GM19324 (cell line): Measurements from ENCODE around the gene CADM2.
"Not testable (repeated sequence)": the region's sequence is repeated elsewhere in the genome, so short reads cannot be mapped to it uniquely, and the experiment has no call there.

Source experiments
- ATAC-seq: cut with Tn5 transposase; IDR thresholded peaks from one replicate; pipeline ENCODE4 v1.9.1; 2021; ENCODE audit warnings: mild to moderate bottlenecking, moderate library complexity; ENCODE audit not compliant: unreplicated experiment, low FRiP score

The CADM2 gene

DNA sequence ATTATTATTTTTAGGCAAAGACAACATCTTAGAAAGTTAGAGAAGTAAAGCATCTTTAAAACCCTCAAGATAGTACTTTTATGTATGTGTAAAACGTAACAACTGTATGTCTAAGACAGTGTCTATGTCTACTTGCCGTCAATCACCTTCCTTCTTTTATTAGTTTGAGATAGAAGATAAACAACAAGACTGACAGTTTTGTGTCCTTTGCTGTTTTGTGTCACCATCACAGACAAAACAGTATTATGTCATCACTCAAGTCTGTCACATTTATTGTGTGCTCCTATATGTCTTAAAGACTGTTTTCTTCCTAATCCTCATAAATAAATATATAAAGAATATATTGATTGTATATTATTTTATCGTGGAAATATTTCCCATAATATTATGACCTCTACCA is 908.3 kb downstream of the CADM2 start:
- no peak for ATAC-seq

DNA sequence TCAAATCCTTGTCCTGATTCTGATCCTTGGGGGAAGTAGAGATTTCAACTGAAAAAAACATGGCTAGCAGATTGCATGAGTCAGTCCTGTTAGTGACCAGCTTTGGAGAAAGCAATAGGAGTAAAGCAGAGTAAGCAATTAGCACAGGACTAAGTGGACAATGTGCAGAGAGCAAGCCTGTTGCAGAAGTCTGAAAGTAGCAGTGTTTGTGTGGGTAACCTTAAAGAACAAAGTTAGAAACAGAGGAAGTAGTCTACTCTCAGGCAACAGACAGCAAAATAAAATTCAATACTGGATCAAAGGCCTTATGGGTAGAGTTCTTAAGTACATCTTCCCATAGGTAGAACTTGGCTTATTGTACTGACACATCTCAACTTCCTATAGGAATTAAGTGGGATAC is 916.8 kb downstream of the CADM2 start:
- ATAC-seq = no peak

DNA sequence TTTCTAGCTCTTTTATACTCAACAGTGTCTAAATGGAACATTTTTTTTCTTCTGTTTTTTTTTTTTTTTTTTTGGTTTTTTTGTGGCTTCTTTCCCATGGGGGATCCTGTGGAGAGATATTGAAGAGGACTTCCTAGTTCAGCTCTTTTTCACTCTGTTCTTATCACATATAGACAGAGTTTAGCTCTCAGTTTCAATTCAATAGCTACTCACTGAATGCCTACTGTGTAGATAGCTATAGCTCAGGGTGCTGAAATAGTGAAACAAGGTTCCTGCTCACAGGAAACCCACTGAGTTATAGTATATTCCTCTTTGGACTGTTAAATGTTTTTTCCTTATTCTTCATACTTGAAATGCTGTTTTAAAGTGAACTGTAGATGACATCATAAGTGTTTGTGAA is 918.8 kb downstream of the CADM2 start:
- no peak for ATAC-seq

DNA sequence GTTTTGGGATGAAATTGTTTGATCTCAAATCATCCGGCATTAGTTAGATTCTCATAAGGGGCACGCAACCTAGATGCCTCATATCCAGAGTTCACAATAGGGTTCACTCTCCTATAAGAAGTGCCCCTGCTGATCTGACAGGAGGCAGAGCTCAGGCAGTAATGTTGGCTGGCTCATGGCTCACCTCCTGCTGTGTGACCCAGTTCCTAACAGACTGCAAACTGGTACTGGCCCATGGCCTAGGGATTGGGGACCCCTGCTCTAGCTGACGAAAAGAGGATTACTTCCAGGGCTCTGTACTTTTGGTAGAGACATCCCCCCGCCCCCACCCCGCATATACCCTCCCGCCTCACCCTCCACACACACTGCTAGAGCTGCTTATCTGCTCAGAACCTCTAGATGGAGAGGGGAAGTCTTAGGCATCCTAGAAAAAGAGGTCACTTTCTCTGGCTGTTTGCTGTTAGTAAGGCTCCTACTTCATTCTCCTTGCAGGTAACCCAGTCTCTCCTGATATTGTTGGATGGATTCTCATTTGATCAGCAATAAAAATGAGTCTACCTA is 923.1 kb downstream of the CADM2 start:
- ATAC-seq = no peak

DNA sequence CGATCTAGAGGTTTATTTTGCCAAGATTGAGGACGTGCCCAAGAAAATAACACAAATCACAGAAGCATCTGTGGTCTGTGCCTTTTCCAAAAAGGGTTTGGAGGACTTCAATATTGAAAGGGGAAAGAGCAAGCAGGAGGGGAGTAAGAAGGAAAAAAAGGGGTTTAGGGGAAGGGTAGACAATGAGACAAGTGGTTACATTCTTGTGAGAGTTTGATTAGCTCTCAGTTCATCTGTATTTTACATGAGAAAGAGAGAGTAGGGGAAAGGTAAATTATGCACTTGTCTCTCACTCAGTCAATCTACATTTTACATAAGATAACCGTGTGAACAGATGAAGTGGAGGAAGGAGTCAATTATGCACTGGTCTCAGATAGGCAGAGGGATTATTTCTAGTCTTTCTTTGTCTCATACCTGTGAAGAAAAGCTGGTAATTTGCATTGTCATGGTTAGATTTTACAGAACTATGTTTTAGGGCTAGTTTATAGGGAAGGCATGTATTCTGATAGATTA is 931.3 kb downstream of the CADM2 start:
- no peak for ATAC-seq

DNA sequence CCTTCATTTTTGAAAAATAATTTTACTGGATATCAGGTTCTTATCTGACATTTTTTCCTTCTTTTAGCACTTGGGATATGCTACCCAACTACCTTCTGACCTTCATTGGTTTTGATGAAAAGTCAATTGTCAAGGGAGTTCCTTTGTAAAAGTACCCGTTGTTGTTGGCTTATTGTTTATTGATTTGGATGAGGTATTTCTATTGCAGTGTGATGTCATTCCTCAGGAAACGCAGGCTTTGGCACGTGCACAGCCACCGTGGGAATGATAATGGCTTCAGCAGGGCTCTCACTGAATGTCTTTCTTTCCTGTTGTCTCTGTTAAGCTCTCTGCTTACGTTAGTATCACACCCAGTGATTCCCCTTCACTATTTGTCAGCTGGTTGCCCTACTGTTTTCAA is 944.6 kb downstream of the CADM2 start:
- ATAC-seq = no peak

DNA sequence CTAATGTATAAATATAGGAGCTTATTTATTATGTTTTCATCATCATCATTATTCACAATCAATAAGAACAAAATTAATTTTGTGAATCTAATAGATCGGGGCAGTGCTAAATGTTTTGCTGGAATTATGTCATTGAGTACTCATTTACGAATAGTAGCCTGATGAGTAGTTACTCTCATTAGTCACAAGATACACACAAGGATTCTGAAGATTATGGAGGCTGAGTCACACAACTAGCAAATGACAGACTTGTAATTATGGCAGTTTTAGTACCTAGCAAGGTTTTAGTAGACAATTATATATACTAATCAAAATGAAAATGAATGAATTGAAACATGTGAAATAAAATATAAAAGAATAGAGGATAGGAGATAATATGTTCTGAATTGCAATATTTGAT is 954.2 kb downstream of the CADM2 start:
- ATAC-seq = no peak

DNA sequence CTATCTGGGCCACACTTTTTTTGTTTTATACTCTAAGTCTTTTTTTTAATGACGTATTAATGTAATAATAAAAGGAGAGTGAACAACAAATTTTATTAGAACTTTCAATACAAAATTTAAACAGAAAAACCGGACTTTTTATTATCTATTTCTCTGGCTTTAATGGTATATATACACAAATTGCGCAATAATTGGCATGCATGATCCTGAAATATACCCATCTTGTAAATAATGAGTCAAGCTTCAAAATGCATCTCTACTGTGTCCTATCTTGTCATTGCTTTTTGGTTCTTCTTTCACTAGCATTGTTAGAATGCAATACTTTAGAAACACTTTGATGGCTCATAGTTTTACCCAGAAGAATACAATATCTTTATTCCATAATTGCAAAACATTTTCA is 963.6 kb downstream of the CADM2 start:
- ATAC-seq = no peak

DNA sequence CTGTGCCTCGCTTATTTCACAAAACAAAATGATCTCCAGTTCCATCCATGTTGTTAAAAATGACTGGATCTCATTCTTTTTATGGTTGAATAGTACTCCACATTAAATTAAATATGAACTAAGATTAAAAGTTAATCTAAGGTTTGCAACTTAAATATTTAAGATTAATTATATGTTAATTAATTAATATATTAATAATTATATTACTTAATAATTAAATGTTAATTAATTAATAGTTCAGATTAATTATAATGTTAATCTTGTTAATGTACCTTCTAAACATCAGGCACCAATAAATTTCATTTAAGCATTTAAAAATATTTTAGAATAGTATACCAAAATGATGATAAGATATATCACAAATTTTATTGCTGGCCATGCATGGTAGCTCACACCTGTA is 971.9 kb downstream of the CADM2 start:
- no peak for ATAC-seq

DNA sequence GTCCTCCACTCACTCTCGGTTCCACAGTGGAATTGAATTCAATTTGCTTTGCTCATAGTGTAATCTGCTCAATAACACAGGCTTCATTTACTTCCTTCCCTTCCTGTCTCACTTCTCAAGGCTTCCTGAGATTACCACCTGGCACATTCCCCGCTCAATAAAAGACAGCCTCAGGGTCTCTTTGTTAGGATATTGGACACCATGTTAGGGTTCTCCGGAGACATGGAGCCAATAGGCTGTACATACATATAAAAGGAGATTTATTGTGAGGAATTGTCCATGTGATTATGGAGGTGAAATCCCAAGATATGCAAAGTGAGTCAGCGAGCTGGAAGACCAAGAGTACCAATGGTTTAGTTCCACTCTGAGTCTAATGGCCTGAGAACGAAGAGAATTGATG is 974.5 kb downstream of the CADM2 start:
- ATAC-seq = no peak

DNA sequence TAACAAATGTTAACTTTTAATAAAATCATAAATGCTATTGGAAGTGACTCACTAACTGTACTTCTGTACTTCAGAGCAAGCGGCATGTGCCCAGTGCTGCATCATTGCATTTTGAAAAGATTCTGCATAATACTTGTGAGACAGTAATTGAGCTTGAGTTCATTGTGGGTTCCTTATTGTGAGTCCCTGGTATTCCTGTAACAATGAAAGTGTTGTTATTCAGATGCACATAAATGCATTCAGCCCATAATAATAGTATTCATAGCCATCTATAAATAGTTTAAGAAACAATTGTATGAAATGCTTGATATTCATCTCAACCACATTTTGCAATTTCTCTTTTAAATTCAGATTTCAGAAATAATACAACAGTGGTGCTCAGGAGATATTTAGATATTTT is 976.4 kb downstream of the CADM2 start:
- no peak for ATAC-seq

DNA sequence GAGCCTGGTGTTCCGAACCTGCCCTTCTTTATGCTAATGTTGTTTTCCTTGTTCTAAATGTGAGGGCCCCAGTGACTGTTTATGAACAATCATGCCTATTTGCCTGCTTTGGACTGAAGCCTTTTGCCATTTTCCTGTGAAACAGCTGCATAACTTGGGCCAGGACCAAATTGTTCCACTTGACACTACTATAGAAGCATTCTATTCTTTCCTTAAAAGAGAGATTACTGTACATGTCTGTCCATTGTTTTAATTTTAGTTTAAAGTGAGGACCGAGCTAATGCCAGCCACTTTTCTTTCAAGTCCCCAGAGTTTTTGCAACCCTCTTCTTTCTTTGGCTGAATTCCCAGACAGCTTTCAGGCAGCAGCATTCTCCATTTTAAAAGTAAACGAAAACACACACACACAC is 980.3 kb downstream of the CADM2 start:
- no peak for ATAC-seq

DNA sequence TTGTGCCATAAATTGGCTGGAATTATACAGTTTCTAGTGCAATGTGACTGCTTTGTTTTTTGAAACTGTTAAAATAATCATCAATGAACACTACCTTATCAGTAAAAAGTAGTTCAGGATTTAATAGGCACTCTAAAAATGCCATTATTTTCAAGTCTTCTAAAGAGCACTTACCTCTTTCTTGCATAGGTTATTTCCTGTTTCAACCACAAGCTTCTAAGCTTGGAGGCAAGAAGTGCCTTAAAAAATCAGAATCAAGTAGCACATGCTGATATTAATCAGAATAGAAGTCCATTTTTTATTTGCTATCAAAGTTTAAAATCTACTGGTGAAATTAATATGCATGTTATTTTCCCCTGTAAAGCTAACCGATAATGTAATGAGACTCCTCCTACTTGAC is 991.6 kb downstream of the CADM2 start:
- no peak for ATAC-seq

DNA sequence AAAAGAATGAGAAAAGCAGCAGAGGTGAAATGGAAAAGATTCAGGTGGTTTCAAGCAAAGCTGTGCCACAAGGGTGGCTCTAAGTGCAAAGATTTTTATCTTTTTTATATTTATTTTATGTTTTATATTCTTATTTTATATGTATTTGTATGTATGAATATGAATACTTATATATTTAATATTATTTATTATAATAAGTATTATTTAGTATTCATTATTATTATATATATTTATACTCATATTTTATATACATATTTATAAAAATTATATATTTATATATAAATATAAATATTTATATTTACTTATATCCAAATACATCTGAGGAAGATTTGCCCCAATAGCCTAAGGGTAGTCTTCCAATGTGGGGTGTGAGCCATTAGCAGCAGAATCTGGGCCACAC is 1002.0 kb downstream of the CADM2 start:
- ATAC-seq = no peak

DNA sequence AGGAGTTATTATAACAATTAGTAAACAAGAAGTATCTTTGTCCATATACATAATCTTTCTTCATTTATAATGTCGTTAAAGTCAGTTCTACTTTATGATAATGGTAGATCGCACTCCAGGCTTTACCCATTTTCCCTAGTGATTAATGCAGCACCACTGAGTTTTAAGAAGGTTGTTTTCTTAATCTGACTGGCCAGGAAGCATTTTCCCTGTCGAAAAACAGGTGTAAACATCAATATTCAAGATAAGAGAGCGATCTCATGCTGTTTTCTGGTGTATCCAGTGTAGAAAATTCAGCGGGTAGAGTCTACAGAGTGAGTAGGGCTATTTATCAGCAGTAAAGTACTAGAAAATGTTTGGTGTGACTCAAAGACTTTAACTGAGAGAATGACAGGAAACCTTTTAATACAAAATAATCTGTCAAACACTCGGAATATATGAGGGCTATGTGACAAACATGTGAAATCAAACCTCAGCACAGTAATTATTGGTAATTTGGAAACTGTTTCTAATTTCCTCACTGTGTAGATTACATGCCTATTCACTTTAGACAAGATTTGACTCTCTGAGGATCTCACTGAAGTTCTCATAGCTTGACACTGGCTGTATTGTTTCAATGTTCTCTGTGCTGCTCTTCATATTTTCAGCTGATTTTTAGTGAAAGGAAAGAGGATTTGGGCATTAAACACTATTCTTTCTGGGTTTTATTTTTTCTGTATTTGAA is 1019.0 kb downstream of the CADM2 start:
- no peak for ATAC-seq

DNA sequence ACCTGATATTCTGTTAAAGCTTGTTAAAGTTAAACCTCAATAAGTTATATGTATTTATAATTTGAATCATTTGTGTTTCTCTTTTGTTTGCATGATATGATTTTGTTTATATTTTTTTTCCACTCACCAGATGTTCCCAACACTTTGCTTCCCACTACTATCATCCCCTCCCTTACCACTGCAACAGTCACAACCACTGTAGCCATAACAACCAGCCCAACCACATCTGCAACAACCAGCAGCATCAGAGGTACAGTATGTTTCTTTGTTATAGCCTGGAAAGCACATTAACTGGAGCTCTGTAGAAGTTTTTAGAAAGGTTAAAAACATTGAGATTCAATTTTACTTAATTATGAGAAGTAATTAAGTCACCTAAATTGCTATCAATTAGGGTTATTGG is 1020.2 kb downstream of the CADM2 start:
- no peak for ATAC-seq

DNA sequence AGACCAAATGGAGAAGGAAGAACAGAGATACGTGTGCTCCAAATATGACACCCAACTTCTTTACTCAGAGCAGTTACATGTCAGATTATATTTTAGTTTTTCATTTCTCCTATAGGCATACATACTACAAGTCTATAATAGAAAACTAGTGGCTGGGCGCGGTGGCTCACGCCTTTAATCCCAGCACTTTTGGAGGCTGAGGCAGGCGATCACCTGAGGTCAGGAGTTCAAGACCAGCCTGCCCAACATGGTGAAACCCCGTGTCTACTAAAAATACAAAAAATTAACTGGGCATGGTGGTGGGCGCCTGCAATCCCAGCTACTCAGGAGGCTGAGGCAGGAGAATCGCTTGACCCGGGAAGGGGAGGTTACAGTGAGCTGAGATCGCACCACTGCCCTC is 1030.8 kb downstream of the CADM2 start:
- not testable (repeated sequence) for ATAC-seq

DNA sequence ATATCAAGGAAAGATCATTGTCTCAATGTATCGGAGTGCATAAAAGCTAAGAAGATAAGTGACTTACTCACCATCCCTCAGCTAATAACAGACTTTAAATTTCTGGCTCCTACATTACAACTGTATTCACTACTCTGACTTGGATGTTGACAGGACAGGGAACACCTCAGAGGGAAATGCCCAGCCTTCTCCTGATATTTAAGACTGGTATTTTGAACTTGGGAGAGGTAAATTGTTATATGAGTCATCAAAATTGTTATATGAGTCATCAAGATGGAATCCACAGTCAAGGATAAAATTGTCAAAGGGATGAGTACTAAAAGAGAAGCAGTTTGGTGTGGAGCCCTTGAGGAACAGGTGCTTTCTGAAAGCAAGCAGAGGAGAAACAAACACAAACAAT is 1070.8 kb downstream of the CADM2 start:
- no peak for ATAC-seq

DNA sequence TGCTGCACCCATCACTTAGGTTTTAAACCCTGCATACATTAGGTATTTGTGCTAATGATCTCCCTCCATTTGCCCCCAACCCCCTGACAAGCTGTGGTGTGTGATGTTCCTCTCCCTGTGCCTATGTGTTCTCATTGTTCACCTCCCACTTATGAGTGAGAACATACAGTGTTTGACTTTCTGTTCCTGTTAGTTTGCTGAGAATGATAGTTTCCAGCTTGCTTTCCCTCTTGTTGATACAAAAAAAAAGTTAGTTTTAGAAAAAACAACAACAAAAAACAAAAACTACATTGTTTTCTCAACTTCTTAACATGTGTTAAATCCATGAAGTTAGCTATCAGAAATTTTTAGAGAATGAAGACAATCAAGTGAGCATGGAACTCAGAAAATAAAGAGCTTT is 1079.1 kb downstream of the CADM2 start:
- no peak for ATAC-seq

DNA sequence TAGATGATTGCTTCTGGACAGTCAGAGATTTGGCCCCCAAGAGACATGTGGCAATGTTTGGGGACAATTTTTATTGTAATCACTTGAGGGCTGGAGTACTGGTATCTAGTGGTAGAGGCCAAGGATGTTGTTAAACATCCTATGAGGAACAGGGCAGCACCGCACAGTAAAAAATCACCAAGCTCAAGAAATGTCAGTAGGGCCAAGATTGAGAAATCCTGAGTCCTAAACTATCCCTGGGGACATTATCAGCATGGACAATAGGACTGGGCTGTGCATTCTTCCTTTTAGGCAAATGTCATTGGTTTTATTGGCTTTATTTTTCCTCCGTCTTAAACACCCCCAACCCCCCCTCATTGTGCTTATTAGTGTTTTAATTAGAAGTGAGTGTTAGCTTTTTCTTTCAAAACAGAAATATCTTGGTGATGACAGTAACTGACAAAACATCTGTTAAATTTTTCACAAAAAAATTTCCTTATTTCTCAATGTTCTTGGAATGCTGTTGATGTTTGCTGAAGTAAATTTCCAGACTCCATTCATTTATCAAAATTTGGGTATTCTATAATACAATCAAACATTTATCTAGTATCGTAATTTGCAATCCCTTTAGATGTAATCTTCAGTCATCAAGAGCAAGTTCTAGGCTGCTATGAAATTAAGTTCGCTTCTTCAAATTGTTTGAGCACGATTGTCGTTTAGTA is 1087.8 kb downstream of the CADM2 start:
- no peak for ATAC-seq

DNA sequence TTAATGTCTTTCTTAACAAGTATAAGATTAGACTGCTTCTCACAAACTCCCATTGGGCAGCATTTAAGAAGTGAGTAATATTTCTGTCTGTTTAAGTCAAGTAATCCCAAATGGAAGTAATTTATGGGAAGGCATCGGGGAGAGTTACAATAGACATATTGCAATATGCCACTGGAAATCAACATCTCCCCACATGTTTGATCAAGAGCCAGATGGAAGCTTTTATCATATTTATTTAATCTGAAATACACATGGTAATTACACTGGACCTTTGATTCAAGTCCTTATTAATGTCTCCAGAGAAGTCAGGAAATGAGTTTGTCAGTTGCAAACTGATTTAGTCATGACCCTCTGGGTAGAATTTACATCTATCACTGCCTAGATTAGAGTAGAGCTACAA is 1088.4 kb downstream of the CADM2 start:
- ATAC-seq = no peak

DNA sequence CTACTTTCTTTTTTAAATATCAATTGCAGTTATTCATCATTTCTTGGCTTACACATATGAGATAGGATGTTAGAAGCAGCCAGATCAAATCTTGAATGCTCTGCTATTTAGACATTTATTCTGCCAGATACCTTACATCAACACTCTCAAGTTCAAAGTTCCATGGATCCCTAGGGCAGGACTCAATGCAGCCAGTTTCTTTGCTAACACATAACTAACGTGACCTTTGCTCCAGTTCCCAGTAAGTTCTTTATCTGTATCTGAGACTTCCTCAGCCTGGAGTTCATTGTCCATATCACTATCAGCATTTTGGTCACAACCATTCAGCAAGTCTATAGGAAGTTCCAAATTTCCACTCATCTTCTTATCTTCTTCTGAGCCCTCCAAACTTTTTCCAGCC is 1092.3 kb downstream of the CADM2 start:
- ATAC-seq = no peak
